GM12878 (cell line): ENCODE results near the gene PRKN. TPM values are rescaled to one million over a fixed set of nuclear protein-coding genes. Genes with fewer than 3 reads are reported as not detected.

Experiments
- ATAC-seq: fragments of 200-7000 bp; cut with Tn5 transposase; 3 replicates; pipeline ENCODE4 v1.9.1; 2020; ENCODE audit warnings: mild to moderate bottlenecking, moderate library complexity
- BruUV-seq: library from RNA; stranded (reverse); fragments of 400-500 nt; replicated peaks from 2 replicates; lab custom pipeline; 2021; lab: Mats Ljungman, UMichigan
- CTCF ChIA-PET: fragments of 300-600 bp; sonication (Branson Sonifier 250); formaldehyde crosslinking; extraction: SDS; loops from one replicate; lab custom pipeline; 2021; ENCODE audit warnings: inconsistent platforms; lab: Yijun Ruan, JAX
- POLR2A ChIA-PET: fragments of 350-600 bp; formaldehyde crosslinking; extraction: SDS; loops from one replicate; lab custom pipeline; 2021; ENCODE audit warnings: inconsistent platforms; lab: Charles Lee
- RAD21 ChIA-PET: fragments of 300-600 bp; sonication (Branson Sonifier 250); formaldehyde crosslinking; loops from one replicate; lab custom pipeline; 2023; ENCODE audit warnings: antibody characterized with exemption; ENCODE audit not compliant: unreplicated experiment; lab: Charles Lee
- SMC1A ChIA-PET: fragments of 300-600 bp; sonication (Branson Sonifier 250); formaldehyde crosslinking; loops from one replicate; lab custom pipeline; 2023; ENCODE audit not compliant: unreplicated experiment, uncharacterized antibody; lab: Charles Lee
- DNase-seq: peaks from one replicate; pipeline ENCODE4 v3.0.0-alpha.2; 2011; ENCODE audit warnings: low read depth, low spot score
- FAIRE-seq: peaks from 3 replicates; lab custom pipeline; 2011; peaks lifted over from hg19 to GRCh38; lab: Jason Lieb, UNC
- H2AFZ ChIP-seq: 2 replicates; pipeline ENCODE4 v1.6.0; 2011; ENCODE audit warnings: low read depth, low read length, control low read depth; ENCODE audit not compliant: control insufficient read depth
- H3K27ac ChIP-seq: 2 replicates; pipeline ENCODE4 v1.5.1; 2011; ENCODE audit warnings: control low read depth; ENCODE audit not compliant: control insufficient read depth, insufficient read depth
- H3K27me3 ChIP-seq, 2 experiments: replicated peaks in 1 of 2; 2 replicates each; pipeline versions ENCODE4 v1.6.0 to v1.6.1; 2011; ENCODE audit warnings: low read length in 1 of 2; ENCODE audit not compliant: control insufficient read depth in 2 of 2, insufficient read depth in 2 of 2
- H3K36me3 ChIP-seq, 2 experiments: 2 replicates each; pipeline ENCODE4 v1.5.1; 2011; ENCODE audit warnings: low read length in 1 of 2; ENCODE audit not compliant: control insufficient read depth in 2 of 2, insufficient read depth in 2 of 2
- H3K4me1 ChIP-seq: 2 replicates; pipeline ENCODE4 v1.6.1; 2011; ENCODE audit warnings: mild to moderate bottlenecking, low read length, moderate library complexity, mixed read lengths; ENCODE audit not compliant: control insufficient read depth, insufficient read depth
- H3K4me2 ChIP-seq: 2 replicates; pipeline ENCODE4 v1.6.0; 2011; ENCODE audit warnings: control low read depth; ENCODE audit not compliant: control insufficient read depth, insufficient read depth
- H3K4me3 ChIP-seq: fragments of 200-600 bp; sonication (generic); 2 replicates; pipeline ENCODE4 v1.5.1; 2016
- H3K79me2 ChIP-seq: 2 replicates; pipeline ENCODE4 v1.6.0; 2011; ENCODE audit warnings: low read length; ENCODE audit not compliant: control insufficient read depth, insufficient read depth
- H3K9ac ChIP-seq: 2 replicates; pipeline ENCODE4 v1.8.0; 2011; ENCODE audit warnings: low read length, control low read depth, mixed read lengths; ENCODE audit not compliant: control insufficient read depth, insufficient read depth
- H3K9me3 ChIP-seq: replicated peaks from 3 replicates; pipeline ENCODE4 v1.5.1; 2011; ENCODE audit warnings: mild to moderate bottlenecking, low read length; ENCODE audit not compliant: control insufficient read depth, insufficient read depth
- H4K20me1 ChIP-seq: 2 replicates; pipeline ENCODE4 v1.6.0; 2011; ENCODE audit not compliant: control insufficient read depth, insufficient read depth
- EED ChIP-seq: sonication (generic); IDR thresholded peaks from 2 replicates; pipeline ENCODE4 v1.6.1; 2016; ENCODE audit warnings: antibody characterized with exemption, low read depth
- FOXK2 ChIP-seq: fragments of 450-650 bp; IDR thresholded peaks from 2 replicates; pipeline ENCODE4 v1.6.1; 2017; ENCODE audit warnings: mild to moderate bottlenecking, moderate library complexity
- KDM1A ChIP-seq: fragments of 200-600 bp; sonication (generic); IDR thresholded peaks from 2 replicates; pipeline ENCODE4 v1.6.1; 2016; ENCODE audit warnings: borderline replicate concordance
- POU2F2 ChIP-seq: IDR thresholded peaks from 3 replicates; pipeline ENCODE4 v1.6.1; 2011; ENCODE audit warnings: low read depth, mild to moderate bottlenecking, low read length, borderline replicate concordance
- SMARCA5 ChIP-seq: fragments of 450-650 bp; IDR thresholded peaks from 2 replicates; pipeline ENCODE4 v1.6.1; 2017; ENCODE audit warnings: mild to moderate bottlenecking
- SREBF2 ChIP-seq: IDR thresholded peaks from 2 replicates; pipeline ENCODE4 v1.6.1; 2012; ENCODE audit warnings: mild to moderate bottlenecking, low read length
- SRF ChIP-seq, 2 experiments: IDR thresholded peaks; 2 replicates each; pipeline ENCODE4 v1.6.1; 2011; ENCODE audit warnings: low read depth in 2 of 2, low read length in 2 of 2, mild to moderate bottlenecking in 1 of 2, moderate library complexity in 1 of 2
- SUPT20H ChIP-seq: IDR thresholded peaks from 2 replicates; pipeline ENCODE4 v1.6.1; 2011; ENCODE audit warnings: low read depth, mild to moderate bottlenecking, low read length, moderate library complexity, borderline replicate concordance; ENCODE audit not compliant: control insufficient read depth
- TBL1XR1 ChIP-seq: IDR thresholded peaks from 2 replicates; pipeline ENCODE4 v1.6.1; 2012; ENCODE audit warnings: low read depth, low read length, improper control_type of control experiment
- in situ Hi-C: fragments of 300-500 bp; cut with MboI; formaldehyde crosslinking; loops from 9 replicates; pipeline ENCODE4 v1.14.3; 2018; ENCODE audit warnings: mixed read lengths
- intact Hi-C: fragments of 100-400 bp; cut with micrococcal nuclease; formaldehyde crosslinking; loops from one replicate; pipeline ENCODE4 v1.14.2; 2022; ENCODE audit not compliant: unreplicated experiment
- polyA plus RNA-seq, 11 experiments: library from polyadenylated mRNA; depleted of rRNA in 4 of 11; unstranded in 6 of 11; stranded (reverse) in 5 of 11; fragments of >200 nt; fragmentation: Nextera tagmentation in 4 of 11; fragmentation: Illumina TruSeq in 1 of 11; extraction: Ambion mirVana in 4 of 11; extraction: Trizol in 1 of 11; gene quantifications; 1 replicate in 1 of 11; 2 replicates in 10 of 11; pipeline versions ENCODE4 v1.2.1 to v1.2.3, GENCODE V29; 2011 to 2016; ENCODE audit warnings: inconsistent platforms in 2 of 11, missing spikeins in 2 of 11, low read depth in 1 of 11
- total RNA-seq, 4 experiments: library from RNA; depleted of rRNA in 3 of 4; stranded (reverse); fragments of >200 nt in 3 of 4; fragmentation: Illumina TruSeq in 1 of 4; extraction: Trizol in 1 of 4; gene quantifications; 2 replicates each; pipeline versions ENCODE4 v1.2.1 to v1.2.3, GENCODE V29; 2013 to 2021
- TF ChIP-seq, protein P1 (sequence below): fragments of 450-650 bp; IDR thresholded peaks from 2 replicates; pipeline ENCODE4 v1.6.1; 2017; ENCODE audit warnings: mild to moderate bottlenecking, moderate library complexity
- TF ChIP-seq, protein P2 (sequence below): IDR thresholded peaks from 2 replicates; pipeline ENCODE4 v1.6.1; 2012; ENCODE audit warnings: low read length, inconsistent platforms
- TF ChIP-seq, protein P3 (sequence below): fragments of 450-650 bp; IDR thresholded peaks from 2 replicates; pipeline ENCODE4 v1.6.1; 2017; ENCODE audit warnings: mild to moderate bottlenecking

The PRKN gene
- total and polyA plus RNA-seq, 10 of the 15 experiments (the other 5 are each of a cell fraction or from before 2014, with no cell fraction given), result 0.06 to 0.09 TPM; not detected in 8

DNA sequence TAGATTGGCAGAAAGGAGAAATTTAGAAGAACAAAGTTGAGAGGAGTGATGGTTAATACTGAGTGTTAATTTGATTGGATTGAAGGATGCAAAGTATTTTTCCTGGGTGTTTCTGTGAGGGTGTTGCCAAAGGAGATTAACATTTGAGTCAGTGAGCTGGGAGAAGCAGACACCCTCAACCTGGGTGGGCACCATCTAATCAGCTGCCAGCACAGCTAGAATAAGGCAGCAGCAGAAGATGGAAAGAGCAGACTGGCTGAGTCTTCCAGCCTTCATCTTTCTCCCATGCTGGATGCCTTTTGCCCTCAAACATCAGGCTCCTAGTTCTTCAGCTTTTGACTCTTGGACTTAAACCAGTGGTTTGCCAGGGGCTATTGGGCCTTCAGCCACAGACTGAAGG, 1016.1 kb downstream of the PRKN start:
- Histone ChIP-seq H2AFZ (no peak overlapping the region), H3K36me3 (no peaks in the 10 kb centered on the region), H3K9me3 (no peaks in the 10 kb centered on the region), H3K4me3 (no peak overlapping the region), H3K27me3 (no peaks in the 10 kb centered on the region), H3K79me2 (no peaks in the 10 kb centered on the region), H3K27ac (no peak overlapping the region), H3K9ac (no peak overlapping the region), H3K4me2 (no peak overlapping the region), H3K4me1 (no peaks in the 10 kb centered on the region), H4K20me1 (no peaks in the 10 kb centered on the region)
- DNase-seq (no peak), ATAC-seq (no peak)
- ChIA-PET POLR2A (no interaction called here), SMC1A (no interaction called here), CTCF (no interaction called here), RAD21 (no interaction called here)
- in situ Hi-C loops (no loop called here), intact Hi-C loops (no loop called here)
- BruUV-seq, result no TSS peak
- TF ChIP-seq FOXK2, result no peak
- TF ChIP-seq SRF (IDR thresholded peaks at IDR 0.05; ENCODE audit: low read depth in 2 of 2, low read length in 2 of 2), result no peak
- no peak for TF ChIP-seq EED
- TF ChIP-seq, protein P1, sequence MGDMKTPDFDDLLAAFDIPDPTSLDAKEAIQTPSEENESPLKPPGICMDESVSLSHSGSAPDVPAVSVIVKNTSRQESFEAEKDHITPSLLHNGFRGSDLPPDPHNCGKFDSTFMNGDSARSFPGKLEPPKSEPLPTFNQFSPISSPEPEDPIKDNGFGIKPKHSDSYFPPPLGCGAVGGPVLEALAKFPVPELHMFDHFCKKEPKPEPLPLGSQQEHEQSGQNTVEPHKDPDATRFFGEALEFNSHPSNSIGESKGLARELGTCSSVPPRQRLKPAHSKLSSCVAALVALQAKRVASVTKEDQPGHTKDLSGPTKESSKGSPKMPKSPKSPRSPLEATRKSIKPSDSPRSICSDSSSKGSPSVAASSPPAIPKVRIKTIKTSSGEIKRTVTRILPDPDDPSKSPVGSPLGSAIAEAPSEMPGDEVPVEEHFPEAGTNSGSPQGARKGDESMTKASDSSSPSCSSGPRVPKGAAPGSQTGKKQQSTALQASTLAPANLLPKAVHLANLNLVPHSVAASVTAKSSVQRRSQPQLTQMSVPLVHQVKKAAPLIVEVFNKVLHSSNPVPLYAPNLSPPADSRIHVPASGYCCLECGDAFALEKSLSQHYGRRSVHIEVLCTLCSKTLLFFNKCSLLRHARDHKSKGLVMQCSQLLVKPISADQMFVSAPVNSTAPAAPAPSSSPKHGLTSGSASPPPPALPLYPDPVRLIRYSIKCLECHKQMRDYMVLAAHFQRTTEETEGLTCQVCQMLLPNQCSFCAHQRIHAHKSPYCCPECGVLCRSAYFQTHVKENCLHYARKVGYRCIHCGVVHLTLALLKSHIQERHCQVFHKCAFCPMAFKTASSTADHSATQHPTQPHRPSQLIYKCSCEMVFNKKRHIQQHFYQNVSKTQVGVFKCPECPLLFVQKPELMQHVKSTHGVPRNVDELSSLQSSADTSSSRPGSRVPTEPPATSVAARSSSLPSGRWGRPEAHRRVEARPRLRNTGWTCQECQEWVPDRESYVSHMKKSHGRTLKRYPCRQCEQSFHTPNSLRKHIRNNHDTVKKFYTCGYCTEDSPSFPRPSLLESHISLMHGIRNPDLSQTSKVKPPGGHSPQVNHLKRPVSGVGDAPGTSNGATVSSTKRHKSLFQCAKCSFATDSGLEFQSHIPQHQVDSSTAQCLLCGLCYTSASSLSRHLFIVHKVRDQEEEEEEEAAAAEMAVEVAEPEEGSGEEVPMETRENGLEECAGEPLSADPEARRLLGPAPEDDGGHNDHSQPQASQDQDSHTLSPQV, result no peak
- TF ChIP-seq, protein P2, sequence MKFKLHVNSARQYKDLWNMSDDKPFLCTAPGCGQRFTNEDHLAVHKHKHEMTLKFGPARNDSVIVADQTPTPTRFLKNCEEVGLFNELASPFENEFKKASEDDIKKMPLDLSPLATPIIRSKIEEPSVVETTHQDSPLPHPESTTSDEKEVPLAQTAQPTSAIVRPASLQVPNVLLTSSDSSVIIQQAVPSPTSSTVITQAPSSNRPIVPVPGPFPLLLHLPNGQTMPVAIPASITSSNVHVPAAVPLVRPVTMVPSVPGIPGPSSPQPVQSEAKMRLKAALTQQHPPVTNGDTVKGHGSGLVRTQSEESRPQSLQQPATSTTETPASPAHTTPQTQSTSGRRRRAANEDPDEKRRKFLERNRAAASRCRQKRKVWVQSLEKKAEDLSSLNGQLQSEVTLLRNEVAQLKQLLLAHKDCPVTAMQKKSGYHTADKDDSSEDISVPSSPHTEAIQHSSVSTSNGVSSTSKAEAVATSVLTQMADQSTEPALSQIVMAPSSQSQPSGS, result no peak
- no peak for TF ChIP-seq POU2F2
- TF ChIP-seq, protein P3, sequence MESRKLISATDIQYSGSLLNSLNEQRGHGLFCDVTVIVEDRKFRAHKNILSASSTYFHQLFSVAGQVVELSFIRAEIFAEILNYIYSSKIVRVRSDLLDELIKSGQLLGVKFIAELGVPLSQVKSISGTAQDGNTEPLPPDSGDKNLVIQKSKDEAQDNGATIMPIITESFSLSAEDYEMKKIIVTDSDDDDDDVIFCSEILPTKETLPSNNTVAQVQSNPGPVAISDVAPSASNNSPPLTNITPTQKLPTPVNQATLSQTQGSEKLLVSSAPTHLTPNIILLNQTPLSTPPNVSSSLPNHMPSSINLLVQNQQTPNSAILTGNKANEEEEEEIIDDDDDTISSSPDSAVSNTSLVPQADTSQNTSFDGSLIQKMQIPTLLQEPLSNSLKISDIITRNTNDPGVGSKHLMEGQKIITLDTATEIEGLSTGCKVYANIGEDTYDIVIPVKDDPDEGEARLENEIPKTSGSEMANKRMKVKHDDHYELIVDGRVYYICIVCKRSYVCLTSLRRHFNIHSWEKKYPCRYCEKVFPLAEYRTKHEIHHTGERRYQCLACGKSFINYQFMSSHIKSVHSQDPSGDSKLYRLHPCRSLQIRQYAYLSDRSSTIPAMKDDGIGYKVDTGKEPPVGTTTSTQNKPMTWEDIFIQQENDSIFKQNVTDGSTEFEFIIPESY, result no peak
- TF ChIP-seq SUPT20H, result no peak
- TF ChIP-seq TBL1XR1, result no peak
- no peak for TF ChIP-seq SMARCA5
- no peak for TF ChIP-seq KDM1A
- TF ChIP-seq SREBF2, result no peak
- TF ChIP-seq, all 136 proteins: peak for 0
- FAIRE-seq, result no peak
